Measurements from ENCODE around the gene TIMD4.

DNA sequence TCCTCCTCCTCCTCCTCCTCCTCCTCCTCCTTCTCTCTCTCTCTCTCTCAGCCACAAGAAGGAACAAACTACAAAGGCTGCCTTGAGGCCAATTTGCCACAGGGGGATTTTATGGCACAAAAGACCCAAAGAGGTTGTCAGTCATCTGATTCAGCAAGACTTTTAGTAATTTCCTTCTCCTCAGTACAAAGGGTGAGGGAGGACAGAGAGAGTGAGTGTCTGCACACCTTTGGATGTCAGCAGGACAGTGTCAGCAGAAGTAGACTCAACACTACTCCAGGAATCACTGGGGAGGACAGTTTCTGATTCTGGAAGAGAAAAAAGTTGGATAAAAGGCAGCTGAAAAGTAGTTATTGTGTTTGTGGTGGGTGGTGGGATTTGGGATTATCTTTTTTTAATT is 13.6 kb downstream of the TIMD4 start:
- TF ChIP-seq, protein P1, sequence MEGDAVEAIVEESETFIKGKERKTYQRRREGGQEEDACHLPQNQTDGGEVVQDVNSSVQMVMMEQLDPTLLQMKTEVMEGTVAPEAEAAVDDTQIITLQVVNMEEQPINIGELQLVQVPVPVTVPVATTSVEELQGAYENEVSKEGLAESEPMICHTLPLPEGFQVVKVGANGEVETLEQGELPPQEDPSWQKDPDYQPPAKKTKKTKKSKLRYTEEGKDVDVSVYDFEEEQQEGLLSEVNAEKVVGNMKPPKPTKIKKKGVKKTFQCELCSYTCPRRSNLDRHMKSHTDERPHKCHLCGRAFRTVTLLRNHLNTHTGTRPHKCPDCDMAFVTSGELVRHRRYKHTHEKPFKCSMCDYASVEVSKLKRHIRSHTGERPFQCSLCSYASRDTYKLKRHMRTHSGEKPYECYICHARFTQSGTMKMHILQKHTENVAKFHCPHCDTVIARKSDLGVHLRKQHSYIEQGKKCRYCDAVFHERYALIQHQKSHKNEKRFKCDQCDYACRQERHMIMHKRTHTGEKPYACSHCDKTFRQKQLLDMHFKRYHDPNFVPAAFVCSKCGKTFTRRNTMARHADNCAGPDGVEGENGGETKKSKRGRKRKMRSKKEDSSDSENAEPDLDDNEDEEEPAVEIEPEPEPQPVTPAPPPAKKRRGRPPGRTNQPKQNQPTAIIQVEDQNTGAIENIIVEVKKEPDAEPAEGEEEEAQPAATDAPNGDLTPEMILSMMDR (IDR thresholded peaks at IDR 0.05) = no peak
- no peak for TF ChIP-seq POLR2A (IDR thresholded peaks at IDR 0.05)

Measured in prostate gland (tissue), 2 donors.